ENCODE results near the gene CDH23. TPM values are rescaled to one million over a fixed set of nuclear protein-coding genes. Genes with fewer than 3 reads are reported as not detected.

Gene CDH23
- total and polyA plus RNA-seq, 2 experiments from 2014 or later: 0.08 TPM; not detected in 1

DNA sequence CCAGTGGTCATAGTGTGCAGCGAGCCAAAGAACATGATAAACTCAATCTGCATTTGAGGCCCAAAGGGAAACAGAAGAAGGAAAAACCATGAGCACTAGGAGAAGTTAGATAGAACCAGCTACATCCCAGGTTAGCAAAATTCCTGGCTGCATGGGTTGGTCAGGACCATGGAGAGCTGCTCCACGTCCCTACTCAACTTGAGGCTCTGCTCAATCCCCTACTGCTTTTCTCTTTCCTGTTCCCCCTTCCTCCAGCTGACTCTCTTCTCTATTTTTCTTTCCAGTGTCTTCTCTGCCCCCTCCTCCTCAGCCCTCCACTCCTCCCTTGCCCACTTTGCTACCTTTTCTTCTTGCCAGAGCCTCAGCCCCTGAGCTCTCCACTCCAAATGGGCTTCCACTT, 398.5 kb downstream of the CDH23 start:
- peak; percentile 49 for DNase-seq
- Histone ChIP-seq H3K9ac (no peak overlapping the region), H3K9me3 (ENCODE audit: low read depth) (no peaks in the 10 kb centered on the region), H3K4me1 (ENCODE audit: insufficient read depth) (no peaks in the 10 kb centered on the region), H4K20me1 (ENCODE audit: insufficient read depth) (no peaks in the 10 kb centered on the region), H3K4me2 (ENCODE audit: unreplicated experiment) (no peak overlapping the region), H3K79me2 (ENCODE audit: insufficient read depth) (no peaks in the 10 kb centered on the region), H3K9me2 (ENCODE audit: insufficient read depth) (no peaks in the 10 kb centered on the region), H3K27me3 (replicated peaks; ENCODE audit: insufficient read depth) (no peaks in the 10 kb centered on the region), H2AFZ (no peak overlapping the region), H3K36me3 (ENCODE audit: low read depth) (no peaks in the 10 kb centered on the region), H3K27ac (no peak overlapping the region), H3K4me3 (no peak overlapping the region), H3F3A (ENCODE audit: insufficient read depth) (no peaks in the 10 kb centered on the region)
- in situ Hi-C loops (cut with MboI): no loop called here
- TF ChIP-seq EZH2phosphoT487 (IDR thresholded peaks at IDR 0.05; ENCODE audit: insufficient read depth, low read depth) (no peak), EZH2 (IDR thresholded peaks at IDR 0.05; ENCODE audit: insufficient read depth, poor library complexity, severe bottlenecking) (no peak)
- 9 to 10% methylated on average over 2 of the region's 2 CpGs for WGBS, 2 experiments (ENCODE audit: low coverage in 1 of 2, low lambda C conversion rate in 2 of 2, missing lambda C conversion rate in 2 of 2)

DNA sequence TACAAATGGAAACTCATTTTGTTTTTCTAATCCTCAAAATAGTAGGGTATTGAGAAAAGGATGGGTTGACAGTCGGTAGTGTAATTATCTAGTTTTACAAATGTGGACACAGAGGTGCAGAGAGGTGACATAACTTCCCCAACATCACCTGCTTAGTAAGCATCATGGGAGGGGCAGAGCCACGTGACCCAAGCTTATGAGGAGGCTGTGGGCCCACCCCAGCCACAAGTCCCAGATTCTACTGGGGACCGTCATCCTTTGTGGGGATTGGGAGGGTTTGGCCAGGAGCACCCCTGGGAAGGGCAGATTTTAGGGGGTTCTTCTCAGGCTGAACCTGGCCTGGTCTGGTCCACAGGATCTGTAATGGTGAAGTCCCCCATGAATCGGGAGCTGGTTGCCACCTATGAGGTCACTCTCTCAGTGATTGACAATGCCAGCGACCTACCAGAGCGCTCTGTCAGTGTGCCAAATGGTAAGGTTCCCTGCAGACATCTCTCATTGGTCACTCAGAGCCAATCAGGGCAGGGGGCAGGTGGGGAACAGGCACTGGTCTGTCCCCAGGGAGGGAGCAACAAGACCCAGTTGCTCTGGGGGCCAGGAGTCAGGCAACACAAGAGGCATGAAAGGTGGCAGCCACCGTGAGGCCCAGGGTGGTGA, 400.2 kb downstream of the CDH23 start:
- no peaks in the 10 kb centered on the region for H3K27me3 ChIP-seq (replicated peaks; ENCODE audit: insufficient read depth)
- H3K4me1 ChIP-seq (ENCODE audit: insufficient read depth): no peaks in the 10 kb centered on the region
- no peaks in the 10 kb centered on the region for H3K36me3 ChIP-seq (ENCODE audit: low read depth)
- no peak overlapping the region for H3K9ac ChIP-seq
- 59 to 65% methylated on average over 7 of the region's 7 CpGs for WGBS, 2 experiments (ENCODE audit: low coverage in 1 of 2, low lambda C conversion rate in 2 of 2, missing lambda C conversion rate in 2 of 2)
- H3F3A ChIP-seq (ENCODE audit: insufficient read depth): no peaks in the 10 kb centered on the region
- H3K4me2 ChIP-seq (ENCODE audit: unreplicated experiment): no peak overlapping the region
- no peak overlapping the region for H2AFZ ChIP-seq
- no peaks in the 10 kb centered on the region for H3K9me2 ChIP-seq (ENCODE audit: insufficient read depth)
- H4K20me1 ChIP-seq (ENCODE audit: insufficient read depth): no peaks in the 10 kb centered on the region
- H3K4me3 ChIP-seq: no peak overlapping the region
- DNase-seq: no peak
- no peaks in the 10 kb centered on the region for H3K9me3 ChIP-seq (ENCODE audit: low read depth)
- H3K79me2 ChIP-seq (ENCODE audit: insufficient read depth): no peaks in the 10 kb centered on the region
- H3K27ac ChIP-seq: no peak overlapping the region
- TF ChIP-seq EZH2phosphoT487 (IDR thresholded peaks at IDR 0.05; ENCODE audit: insufficient read depth, low read depth): no peak
- no peak for TF ChIP-seq EZH2 (IDR thresholded peaks at IDR 0.05; ENCODE audit: insufficient read depth, poor library complexity, severe bottlenecking)
- in situ Hi-C loops (cut with MboI): no loop called here

DNA sequence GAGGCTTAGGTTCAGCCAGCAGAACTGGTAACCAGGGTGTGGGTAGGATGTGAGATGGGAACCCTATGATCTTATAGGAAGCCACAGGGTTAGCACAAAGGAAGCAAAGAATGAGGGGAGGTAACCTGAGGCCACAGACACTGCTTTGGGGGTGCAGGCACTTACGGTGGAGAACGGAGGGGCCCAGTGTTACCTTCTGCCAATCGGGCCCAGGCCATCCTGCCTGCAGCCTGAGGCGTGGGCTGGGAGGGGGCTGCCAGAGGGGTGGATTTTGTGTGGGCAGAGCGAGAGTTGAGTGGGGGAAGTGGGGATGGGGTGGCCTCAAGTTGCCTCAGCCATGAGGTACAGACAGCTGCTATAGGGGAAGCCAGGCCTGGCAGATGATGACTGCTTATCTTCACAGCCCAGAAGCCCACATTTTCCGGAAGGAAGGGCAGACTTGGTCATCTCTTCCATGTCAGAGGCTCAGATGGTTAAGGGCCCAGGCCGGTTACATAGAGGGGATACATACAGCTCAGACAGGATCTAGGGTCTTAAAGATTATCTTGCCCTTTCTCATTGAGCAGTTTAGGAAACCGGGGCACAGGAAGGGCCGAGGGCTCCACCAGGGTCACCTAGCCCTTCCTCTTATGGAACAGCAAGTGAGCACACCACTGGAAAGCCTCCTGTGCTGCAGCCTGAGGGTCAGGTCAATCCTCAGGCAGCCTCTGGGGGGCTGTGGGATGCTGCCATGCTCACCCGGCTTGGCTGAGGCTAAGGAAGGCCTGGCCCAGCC, 401.0 kb downstream of the CDH23 start:
- no peak overlapping the region for H3K4me2 ChIP-seq (ENCODE audit: unreplicated experiment)
- TF ChIP-seq EZH2 (IDR thresholded peaks at IDR 0.05; ENCODE audit: insufficient read depth, poor library complexity, severe bottlenecking) (no peak), EZH2phosphoT487 (IDR thresholded peaks at IDR 0.05; ENCODE audit: insufficient read depth, low read depth) (no peak)

DNA sequence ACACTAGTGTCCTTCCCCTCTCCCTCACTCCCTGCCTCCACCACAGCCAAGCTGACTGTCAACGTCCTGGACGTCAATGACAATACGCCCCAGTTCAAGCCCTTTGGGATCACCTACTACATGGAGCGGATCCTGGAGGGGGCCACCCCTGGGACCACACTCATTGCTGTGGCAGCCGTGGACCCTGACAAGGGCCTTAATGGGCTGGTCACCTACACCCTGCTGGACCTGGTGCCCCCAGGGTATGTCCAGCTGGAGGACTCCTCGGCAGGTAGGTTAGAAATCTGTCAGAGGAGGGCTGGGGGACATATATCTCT, 401.5 kb downstream of the CDH23 start:
- Histone ChIP-seq H3K27ac (no peak overlapping the region), H3K4me2 (ENCODE audit: unreplicated experiment) (no peak overlapping the region), H4K20me1 (ENCODE audit: insufficient read depth) (no peaks in the 10 kb centered on the region), H3K36me3 (ENCODE audit: low read depth) (no peaks in the 10 kb centered on the region), H3K27me3 (replicated peaks; ENCODE audit: insufficient read depth) (no peaks in the 10 kb centered on the region), H3K4me3 (no peak overlapping the region), H3K9me3 (ENCODE audit: low read depth) (no peaks in the 10 kb centered on the region), H3K4me1 (ENCODE audit: insufficient read depth) (no peaks in the 10 kb centered on the region), H2AFZ (no peak overlapping the region), H3K9ac (no peak overlapping the region), H3F3A (ENCODE audit: insufficient read depth) (no peaks in the 10 kb centered on the region), H3K9me2 (ENCODE audit: insufficient read depth) (no peaks in the 10 kb centered on the region), H3K79me2 (ENCODE audit: insufficient read depth) (no peaks in the 10 kb centered on the region)
- no peak for TF ChIP-seq EZH2phosphoT487 (IDR thresholded peaks at IDR 0.05; ENCODE audit: insufficient read depth, low read depth)
- no peak for TF ChIP-seq EZH2 (IDR thresholded peaks at IDR 0.05; ENCODE audit: insufficient read depth, poor library complexity, severe bottlenecking)
- in situ Hi-C loops (cut with MboI): no loop called here
- DNase-seq: no peak
- 59 to 61% methylated on average over 6 of the region's 6 CpGs for WGBS, 2 experiments (ENCODE audit: low coverage in 1 of 2, low lambda C conversion rate in 2 of 2, missing lambda C conversion rate in 2 of 2)

More for the DNA sequence above, 401.0 kb downstream of the CDH23 start:
- Histone ChIP-seq H3K4me1 (ENCODE audit: insufficient read depth) (no peaks in the 10 kb centered on the region), H3K27ac (no peak overlapping the region), H3K79me2 (ENCODE audit: insufficient read depth) (no peaks in the 10 kb centered on the region), H3K36me3 (ENCODE audit: low read depth) (no peaks in the 10 kb centered on the region), H3K9me3 (ENCODE audit: low read depth) (no peaks in the 10 kb centered on the region), H4K20me1 (ENCODE audit: insufficient read depth) (no peaks in the 10 kb centered on the region), H2AFZ (no peak overlapping the region), H3K9ac (no peak overlapping the region), H3K9me2 (ENCODE audit: insufficient read depth) (no peaks in the 10 kb centered on the region), H3F3A (ENCODE audit: insufficient read depth) (no peaks in the 10 kb centered on the region), H3K27me3 (replicated peaks; ENCODE audit: insufficient read depth) (no peaks in the 10 kb centered on the region), H3K4me3 (no peak overlapping the region)
- DNase-seq: no peak
- 62 to 67% methylated on average over 9 to 10 of the region's 10 CpGs for WGBS, 2 experiments (ENCODE audit: low coverage in 1 of 2, low lambda C conversion rate in 2 of 2, missing lambda C conversion rate in 2 of 2)
- in situ Hi-C loops (cut with MboI): no loop called here

Data from GM23248 (cell line).